T-helper 17 cell (primary cell): Measurements from ENCODE around the gene TBCE. TPM values are rescaled to one million over a fixed set of nuclear protein-coding genes. Genes with fewer than 3 reads are reported as not detected.

Experiments
- ATAC-seq: fragments of 150-1000 bp; cut with Tn5 transposase; 2 replicates; pipeline ENCODE4 v1.10.0; 2021; ENCODE audit warnings: mild to moderate bottlenecking, moderate library complexity
- DNase-seq, 3 donors: peaks; one replicate each; pipeline versions ENCODE4 v3.0.0 to v3.0.0-alpha.2; 2020 to 2021
- H3K9me3 ChIP-seq: one replicate; pipeline ENCODE4 v1.7.0; 2013; ENCODE audit warnings: low read length, mild to moderate bottlenecking; ENCODE audit not compliant: control insufficient read depth, poor library complexity, severe bottlenecking
- H3K27ac Mint-ChIP-seq: one replicate; pipeline ENCODE4 v1.8.0; 2022; ENCODE audit warnings: mild to moderate bottlenecking, moderate library complexity, mixed read lengths
- H3K27me3 Mint-ChIP-seq: one replicate; pipeline ENCODE4 v1.8.0; 2022; ENCODE audit warnings: mixed read lengths
- H3K36me3 Mint-ChIP-seq: one replicate; pipeline ENCODE4 v1.8.0; 2022; ENCODE audit warnings: low read depth, mixed read lengths
- H3K4me1 Mint-ChIP-seq: one replicate; pipeline ENCODE4 v1.8.0; 2022; ENCODE audit warnings: mild to moderate bottlenecking, mixed read lengths
- H3K4me3 Mint-ChIP-seq: one replicate; pipeline ENCODE4 v1.8.0; 2022; ENCODE audit warnings: mild to moderate bottlenecking, moderate library complexity, mixed read lengths
- total RNA-seq, 4 donors: library from RNA in 2 of 4; stranded (reverse) in 2 of 4; gene quantifications; one replicate each; pipeline ENCODE4 v1.2.3 and lab custom pipeline; 2022 to 2026

TBCE gene
- total RNA-seq, 2 donors from 2014 or later: 14.6 to 18.3 TPM

GRCh38 chr1:235494531-235494930 is 127.3 kb downstream of the TBCE start:
- H3K9me3 ChIP-seq: no peaks in the 10 kb centered on the region
- ATAC-seq (no peak), DNase-seq (no peak)
- Mint-ChIP-seq H3K4me1 (peaks cover 26% of the 10 kb centered on the region), H3K27me3 (no peaks in the 10 kb centered on the region), H3K4me3 (no peak overlapping the region), H3K36me3 (peaks cover 9% of the 10 kb centered on the region), H3K27ac (no peak overlapping the region)

- H3K4me3 Mint-ChIP-seq: no peak overlapping the region
- H3K4me1 Mint-ChIP-seq: peaks cover 21% of the 10 kb centered on the region
- no peak for ATAC-seq
Measured at GRCh38 chr1:235495030-235495429, 127.8 kb downstream of the TBCE start.

GRCh38 chr1:235495551-235495950 is 128.3 kb downstream of the TBCE start:
- peaks cover 4% of the 10 kb centered on the region for H3K36me3 Mint-ChIP-seq
- H3K27me3 Mint-ChIP-seq: no peaks in the 10 kb centered on the region
- H3K4me1 Mint-ChIP-seq: peaks cover 20% of the 10 kb centered on the region
- no peak for ATAC-seq
- no peak for DNase-seq
- no peak overlapping the region for H3K4me3 Mint-ChIP-seq
- no peaks in the 10 kb centered on the region for H3K9me3 ChIP-seq
- no peak overlapping the region for H3K27ac Mint-ChIP-seq

More at GRCh38 chr1:235495030-235495429, 127.8 kb downstream of the TBCE start:
- no peak overlapping the region for H3K27ac Mint-ChIP-seq
- H3K9me3 ChIP-seq: no peaks in the 10 kb centered on the region
- DNase-seq: no peak
- H3K36me3 Mint-ChIP-seq: peaks cover 4% of the 10 kb centered on the region
- H3K27me3 Mint-ChIP-seq: no peaks in the 10 kb centered on the region

- H3K4me1 Mint-ChIP-seq: peaks cover 22% of the 10 kb centered on the region
- no peaks in the 10 kb centered on the region for H3K9me3 ChIP-seq
- no peaks in the 10 kb centered on the region for H3K36me3 Mint-ChIP-seq
- no peak overlapping the region for H3K27ac Mint-ChIP-seq
- ATAC-seq (no peak), DNase-seq (no peak)
- no peak overlapping the region for H3K4me3 Mint-ChIP-seq
- H3K27me3 Mint-ChIP-seq: no peaks in the 10 kb centered on the region
Measured at GRCh38 chr1:235500971-235501540, 133.8 kb downstream of the TBCE start.

Other genes with a start within 250 kb of the TBCE start
- 100 to 1,000 TPM; 105 to 112 TPM for gene TOMM20, start 238.6 kb upstream of the TBCE start, total RNA-seq
- 100 to 1,000 TPM; 147 to 148 TPM for gene RBM34, start 206.2 kb upstream of the TBCE start, total RNA-seq
- 100 to 1,000 TPM; 163 to 182 TPM for gene ARID4B, start 39.2 kb upstream of the TBCE start, total RNA-seq
- gene GGPS1, start 38.9 kb upstream of the TBCE start, total RNA-seq: 10 to 100 TPM; 28.0 to 28.2 TPM
- gene B3GALNT2, start 137.0 kb downstream of the TBCE start, total RNA-seq: 1 to 10 TPM; 6.3 to 8.2 TPM